Stimulated activated CD8-positive, alpha-beta memory T cell treated with anti-CD3 and anti-CD28 coated beads, Interleukin-12 subunit alpha, Interleukin-12 subunit beta, amount 100 ng/mL, for 24 hours (primary cell): ENCODE data around the gene HNF4A.

Source experiments
- DNase-seq: peaks from one replicate; pipeline ENCODE4 v3.0.0-alpha.2; 2020; ENCODE audit errors: extremely low read depth

The HNF4A gene

DNA sequence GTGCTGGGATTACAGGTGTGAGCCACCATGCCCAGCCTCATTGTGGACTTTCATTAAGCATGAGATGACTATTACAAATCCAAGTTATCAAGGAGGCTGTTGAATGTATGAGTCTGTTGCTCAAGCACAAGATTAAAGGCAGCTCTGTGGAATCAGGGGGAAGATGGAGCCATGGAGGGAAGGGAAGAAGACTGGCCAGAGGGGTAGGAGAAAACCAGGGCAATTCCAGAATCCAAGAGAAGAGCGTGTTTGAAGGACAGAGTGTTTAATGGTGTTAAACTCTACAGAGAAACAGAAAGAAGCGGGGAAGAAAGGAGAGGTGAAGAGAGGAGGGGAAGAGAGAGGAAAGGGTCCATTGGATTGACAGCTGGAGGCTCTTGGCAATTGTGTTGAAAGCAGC, 70.4 kb downstream of the HNF4A start:
- no peak for DNase-seq

DNA sequence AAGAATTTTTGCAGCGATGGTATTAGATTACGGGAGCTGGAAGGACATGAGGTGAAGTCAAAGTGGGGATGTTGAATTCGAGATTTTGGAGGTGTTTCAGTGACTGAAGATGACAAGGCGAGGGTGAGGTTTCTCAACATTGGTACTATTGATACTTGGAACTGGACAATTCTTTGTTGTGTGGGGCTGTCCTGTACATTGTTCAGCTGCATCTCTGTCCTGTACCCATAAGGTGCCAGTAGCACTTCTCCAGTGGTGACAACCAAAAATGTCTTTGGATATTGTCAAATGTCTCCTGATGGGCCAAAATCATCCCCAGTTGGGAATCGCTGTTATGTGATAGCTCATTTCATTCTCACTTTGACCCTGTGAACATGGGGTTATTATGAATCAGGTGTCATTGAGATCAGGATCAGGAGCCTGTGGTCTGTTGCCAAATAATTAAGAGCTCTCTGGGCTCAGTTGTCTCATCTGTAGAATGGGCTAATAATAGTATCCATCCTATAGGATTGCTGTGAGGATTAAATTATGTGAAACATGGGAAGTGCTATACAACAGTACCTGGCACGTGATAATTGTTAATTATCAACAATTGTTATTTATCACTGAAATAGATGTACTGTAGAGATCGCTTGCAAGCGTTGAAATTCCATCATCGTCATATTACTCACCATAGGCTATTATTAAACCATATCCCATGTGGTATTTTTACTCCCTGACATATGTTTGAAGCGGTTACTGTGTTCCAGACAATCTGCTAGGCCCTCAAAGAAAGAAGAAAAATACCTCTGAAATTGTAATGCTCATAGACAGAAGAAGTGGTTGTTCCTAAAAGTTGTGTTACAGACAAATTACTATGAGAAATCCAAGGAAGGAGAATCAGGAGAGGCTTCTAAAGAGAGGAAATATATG, 71.6 kb downstream of the HNF4A start:
- no peak for DNase-seq

DNA sequence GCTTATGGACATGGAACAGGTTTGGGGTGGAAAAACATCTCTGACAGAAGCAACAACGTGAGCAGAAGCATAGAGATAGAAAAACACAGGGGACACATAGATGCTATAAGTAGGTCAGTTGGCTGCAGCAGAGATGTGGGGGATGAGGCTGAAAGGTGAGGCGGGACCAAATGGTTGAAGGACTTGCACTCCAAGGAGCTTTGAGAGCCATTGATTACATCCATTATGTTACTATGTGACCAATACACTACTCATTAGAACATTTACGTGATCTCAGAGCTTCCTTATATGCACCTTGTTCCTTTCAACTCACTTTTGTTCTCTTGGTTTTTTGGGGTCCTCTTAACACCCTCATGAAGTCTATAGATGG, 72.3 kb downstream of the HNF4A start:
- DNase-seq: no peak

DNA sequence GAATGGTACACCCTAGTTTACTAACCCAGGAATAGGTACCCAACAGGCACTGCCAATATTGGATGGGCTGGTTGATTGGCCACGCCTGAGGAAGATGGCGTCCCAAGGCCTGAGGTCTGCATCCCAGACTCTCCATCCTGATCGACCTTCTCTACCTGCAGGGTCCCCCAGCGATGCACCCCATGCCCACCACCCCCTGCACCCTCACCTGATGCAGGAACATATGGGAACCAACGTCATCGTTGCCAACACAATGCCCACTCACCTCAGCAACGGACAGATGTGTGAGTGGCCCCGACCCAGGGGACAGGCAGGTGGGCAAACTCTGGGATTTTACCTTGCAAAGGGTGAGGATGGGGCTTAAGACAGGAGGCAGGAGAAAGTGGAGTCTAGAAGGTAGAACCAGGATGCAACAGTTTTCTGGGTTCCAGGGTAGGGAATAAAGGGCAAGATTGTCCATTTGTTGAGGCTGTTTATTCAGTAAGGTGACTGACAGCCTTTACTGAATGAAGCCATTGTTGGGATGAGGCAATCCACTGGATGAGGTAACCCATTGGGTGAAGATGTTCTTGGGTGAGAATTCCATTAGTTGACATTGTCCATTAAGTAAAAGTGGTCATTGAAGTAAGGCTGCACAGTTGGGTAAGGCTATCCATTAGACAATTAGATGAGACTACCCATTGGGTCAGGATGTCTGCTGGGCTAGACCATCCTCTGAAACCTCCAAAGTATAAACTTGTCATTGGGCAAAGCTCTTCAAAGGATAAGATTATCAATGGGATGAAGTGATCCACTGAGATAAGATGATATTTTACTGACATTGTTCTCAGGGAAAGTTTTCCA, 72.9 kb downstream of the HNF4A start:
- no peak for DNase-seq

DNA sequence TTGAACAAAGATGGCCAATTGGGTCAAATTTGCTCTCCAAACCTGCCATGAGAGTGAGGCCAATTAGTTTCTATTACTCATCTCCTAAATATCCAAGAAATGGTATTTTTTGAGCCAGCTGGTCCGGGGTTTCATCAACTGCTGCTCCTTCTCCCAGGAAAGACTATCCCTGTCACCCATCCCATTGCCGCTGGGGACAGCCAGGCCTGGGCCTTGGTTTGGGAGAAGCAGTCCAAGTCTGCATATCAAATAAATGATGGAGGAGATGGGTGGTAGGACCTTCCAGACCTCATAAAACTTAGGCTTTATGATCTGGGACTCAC, 73.5 kb downstream of the HNF4A start:
- DNase-seq: no peak

DNA sequence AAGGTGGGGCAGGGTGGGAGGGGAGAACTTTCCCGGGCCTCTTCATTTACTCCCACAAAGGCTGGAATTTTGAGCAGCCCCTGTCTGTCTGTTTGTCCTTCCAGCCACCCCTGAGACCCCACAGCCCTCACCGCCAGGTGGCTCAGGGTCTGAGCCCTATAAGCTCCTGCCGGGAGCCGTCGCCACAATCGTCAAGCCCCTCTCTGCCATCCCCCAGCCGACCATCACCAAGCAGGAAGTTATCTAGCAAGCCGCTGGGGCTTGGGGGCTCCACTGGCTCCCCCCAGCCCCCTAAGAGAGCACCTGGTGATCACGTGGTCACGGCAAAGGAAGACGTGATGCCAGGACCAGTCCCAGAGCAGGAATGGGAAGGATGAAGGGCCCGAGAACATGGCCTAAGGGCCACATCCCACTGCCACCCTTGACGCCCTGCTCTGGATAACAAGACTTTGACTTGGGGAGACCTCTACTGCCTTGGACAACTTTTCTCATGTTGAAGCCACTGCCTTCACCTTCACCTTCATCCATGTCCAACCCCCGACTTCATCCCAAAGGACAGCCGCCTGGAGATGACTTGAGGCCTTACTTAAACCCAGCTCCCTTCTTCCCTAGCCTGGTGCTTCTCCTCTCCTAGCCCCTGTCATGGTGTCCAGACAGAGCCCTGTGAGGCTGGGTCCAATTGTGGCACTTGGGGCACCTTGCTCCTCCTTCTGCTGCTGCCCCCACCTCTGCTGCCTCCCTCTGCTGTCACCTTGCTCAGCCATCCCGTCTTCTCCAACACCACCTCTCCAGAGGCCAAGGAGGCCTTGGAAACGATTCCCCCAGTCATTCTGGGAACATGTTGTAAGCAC, 74.1 kb downstream of the HNF4A start:
- no peak for DNase-seq

DNA sequence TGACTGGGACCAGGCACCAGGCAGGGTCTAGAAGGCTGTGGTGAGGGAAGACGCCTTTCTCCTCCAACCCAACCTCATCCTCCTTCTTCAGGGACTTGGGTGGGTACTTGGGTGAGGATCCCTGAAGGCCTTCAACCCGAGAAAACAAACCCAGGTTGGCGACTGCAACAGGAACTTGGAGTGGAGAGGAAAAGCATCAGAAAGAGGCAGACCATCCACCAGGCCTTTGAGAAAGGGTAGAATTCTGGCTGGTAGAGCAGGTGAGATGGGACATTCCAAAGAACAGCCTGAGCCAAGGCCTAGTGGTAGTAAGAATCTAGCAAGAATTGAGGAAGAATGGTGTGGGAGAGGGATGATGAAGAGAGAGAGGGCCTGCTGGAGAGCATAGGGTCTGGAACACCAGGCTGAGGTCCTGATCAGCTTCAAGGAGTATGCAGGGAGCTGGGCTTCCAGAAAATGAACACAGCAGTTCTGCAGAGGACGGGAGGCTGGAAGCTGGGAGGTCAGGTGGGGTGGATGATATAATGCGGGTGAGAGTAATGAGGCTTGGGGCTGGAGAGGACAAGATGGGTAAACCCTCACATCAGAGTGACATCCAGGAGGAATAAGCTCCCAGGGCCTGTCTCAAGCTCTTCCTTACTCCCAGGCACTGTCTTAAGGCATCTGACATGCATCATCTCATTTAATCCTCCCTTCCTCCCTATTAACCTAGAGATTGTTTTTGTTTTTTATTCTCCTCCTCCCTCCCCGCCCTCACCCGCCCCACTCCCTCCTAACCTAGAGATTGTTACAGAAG, 75.0 kb downstream of the HNF4A start:
- DNase-seq: no peak

DNA sequence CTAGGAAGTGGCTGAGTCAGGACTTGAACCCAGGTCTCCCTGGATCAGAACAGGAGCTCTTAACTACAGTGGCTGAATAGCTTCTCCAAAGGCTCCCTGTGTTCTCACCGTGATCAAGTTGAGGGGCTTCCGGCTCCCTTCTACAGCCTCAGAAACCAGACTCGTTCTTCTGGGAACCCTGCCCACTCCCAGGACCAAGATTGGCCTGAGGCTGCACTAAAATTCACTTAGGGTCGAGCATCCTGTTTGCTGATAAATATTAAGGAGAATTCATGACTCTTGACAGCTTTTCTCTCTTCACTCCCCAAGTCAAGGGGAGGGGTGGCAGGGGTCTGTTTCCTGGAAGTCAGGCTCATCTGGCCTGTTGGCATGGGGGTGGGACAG, 75.6 kb downstream of the HNF4A start:
- no peak for DNase-seq

DNA sequence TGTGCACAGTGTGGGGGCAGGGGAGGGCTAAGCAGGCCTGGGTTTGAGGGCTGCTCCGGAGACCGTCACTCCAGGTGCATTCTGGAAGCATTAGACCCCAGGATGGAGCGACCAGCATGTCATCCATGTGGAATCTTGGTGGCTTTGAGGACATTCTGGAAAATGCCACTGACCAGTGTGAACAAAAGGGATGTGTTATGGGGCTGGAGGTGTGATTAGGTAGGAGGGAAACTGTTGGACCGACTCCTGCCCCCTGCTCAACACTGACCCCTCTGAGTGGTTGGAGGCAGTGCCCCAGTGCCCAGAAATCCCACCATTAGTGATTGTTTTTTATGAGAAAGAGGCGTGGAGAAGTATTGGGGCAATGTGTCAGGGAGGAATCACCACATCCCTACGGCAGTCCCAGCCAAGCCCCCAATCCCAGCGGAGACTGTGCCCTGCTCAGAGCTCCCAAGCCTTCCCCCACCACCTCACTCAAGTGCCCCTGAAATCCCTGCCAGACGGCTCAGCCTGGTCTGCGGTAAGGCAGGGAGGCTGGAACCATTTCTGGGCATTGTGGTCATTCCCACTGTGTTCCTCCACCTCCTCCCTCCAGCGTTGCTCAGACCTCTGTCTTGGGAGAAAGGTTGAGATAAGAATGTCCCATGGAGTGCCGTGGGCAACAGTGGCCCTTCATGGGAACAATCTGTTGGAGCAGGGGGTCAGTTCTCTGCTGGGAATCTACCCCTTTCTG, 76.2 kb downstream of the HNF4A start:
- no peak for DNase-seq

DNA sequence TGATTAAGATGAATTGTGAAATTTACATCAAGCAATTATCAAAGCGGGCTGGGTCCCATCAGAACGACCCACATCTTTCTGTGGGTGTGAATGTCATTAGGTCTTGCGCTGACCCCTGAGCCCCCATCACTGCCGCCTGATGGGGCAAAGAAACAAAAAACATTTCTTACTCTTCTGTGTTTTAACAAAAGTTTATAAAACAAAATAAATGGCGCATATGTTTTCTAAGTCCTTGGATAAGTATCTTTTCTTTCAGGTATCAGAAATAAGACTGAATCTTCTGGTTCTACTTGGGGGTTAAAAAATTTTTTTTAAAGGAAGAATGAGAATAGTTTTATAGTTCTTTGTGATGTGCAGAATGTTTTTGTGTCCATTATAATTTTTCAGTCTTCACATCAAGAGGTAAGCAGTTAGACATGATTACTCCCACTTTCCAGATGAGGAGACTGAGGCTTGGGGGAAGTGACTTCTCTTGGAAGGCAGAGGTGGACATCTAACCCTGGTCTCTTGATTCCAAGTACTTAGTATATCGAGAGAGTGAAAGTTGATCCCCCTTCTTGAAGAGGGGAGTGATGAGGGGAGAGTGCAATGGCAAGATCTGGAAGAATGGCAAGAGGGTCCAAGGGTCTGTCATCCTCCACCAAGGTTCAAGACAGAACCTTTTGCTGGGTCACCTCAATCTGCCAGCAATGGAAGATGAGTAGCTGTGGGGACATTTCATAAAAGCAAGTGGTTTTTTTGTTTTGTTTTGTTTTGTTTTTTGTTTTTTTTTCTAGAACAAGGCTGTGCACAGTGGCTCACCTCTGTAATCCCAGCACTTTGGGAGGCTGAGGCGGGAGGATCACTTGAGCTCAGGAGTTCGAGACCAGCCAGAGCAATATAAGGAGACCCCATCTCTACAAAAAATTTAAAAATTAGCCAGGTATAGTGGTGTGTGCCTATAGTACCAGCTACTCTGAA, 77.4 kb downstream of the HNF4A start:
- DNase-seq: no peak

DNA sequence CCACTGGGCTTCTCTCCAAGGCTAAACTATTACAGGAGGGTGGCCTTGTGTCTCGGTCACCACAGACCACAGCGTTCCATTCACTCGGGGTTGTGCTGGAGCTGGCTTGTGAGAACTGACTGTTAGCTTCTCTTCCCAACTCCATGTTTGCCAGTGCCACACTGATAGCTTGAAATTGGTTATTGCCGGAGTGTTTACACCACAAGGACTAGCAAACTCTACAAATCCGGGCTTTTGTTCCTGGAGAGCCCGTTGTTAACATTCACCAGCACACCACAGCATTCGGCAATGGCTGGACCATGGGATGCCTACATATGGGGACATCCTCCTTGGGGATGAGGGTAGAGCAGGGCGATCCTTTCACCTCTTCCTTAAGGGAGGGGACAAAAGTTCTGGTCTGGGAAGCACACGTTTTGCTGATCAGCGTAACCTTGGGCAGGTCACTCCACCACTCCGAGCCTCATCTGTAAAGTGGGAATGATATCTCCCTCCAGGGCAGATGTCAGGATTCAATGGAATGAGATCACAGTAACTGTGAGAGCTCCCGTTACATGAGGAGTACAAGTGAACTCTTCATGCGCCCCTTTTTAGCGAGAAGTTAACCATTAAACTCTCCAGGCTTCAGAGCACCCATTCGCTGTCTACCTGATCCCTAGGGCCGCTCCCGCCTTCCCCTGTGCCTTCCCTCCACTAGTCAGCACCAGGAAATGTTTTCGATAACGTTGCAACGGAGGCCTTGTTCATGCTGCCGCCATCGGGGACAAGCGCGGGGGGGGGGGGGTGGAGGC, 78.4 kb downstream of the HNF4A start:
- DNase-seq: no peak

DNA sequence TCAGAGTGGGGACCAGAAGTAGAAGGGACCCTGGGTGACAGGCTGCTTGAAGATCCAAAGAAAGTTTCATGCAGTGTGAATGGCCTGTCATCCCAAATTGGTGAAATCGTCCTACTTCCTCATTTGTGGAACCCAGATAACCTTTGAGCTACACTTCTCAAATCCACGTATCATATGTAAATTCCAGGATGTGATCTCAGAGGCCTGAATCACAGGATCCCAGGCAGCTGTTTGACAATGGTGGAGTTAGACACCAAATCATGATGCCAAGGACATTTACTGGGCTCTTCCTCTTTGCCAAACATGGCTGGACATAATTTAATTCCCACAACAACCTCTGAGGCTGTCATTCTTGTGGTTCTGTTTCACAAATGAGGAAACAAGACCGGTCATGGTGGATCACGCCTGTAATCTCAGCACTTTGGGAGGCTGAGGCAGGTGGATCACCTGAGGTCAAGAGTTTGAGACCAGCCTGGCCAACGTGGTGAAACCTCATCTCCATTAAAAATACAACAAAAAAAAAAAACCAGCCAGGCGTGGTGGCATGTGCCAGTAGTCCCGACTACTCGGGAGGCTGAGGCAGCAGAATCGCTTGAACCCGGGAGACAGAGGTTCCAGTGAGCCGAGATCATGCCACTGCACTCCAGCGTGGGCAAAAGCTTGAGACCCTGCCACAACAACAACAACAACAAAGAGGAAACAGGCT, 80.3 kb downstream of the HNF4A start:
- no peak for DNase-seq

DNA sequence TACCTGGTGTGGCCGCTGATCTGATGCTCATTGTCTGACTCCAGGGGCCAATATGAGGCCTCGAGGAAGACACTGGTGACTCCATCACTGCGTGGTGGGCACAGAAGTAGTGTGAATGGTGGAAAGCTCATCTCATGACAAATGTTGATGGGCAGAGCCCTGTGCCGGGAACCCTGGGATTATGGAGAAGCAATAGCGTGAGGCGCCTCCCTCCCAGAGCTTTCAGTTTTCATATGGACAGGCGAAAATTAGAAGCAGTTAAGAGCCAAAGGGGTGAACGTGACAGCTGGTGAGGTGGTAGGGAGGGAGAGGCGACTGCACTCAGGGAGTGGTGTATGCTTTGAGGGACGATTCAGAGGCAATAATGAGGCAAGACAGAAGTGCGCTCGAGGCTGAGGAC, 80.9 kb downstream of the HNF4A start:
- no peak for DNase-seq

DNA sequence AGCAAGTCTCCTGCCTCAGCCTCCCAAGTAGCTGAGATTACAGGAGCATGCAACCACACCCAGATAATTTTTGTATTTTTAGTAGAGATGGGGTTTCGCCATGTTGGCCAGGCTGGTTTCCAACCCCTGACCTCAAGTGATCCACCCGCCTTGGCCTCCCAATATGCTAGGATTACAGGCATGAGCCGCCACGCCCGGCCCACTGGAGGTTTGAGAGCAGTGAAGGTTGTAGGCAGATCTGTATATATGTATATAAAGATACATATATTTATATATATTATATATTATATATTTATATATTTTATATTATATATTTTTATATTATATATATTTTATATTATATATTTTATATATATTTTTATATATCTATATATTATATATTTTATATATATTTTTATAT, 82.0 kb downstream of the HNF4A start:
- DNase-seq: no peak

DNA sequence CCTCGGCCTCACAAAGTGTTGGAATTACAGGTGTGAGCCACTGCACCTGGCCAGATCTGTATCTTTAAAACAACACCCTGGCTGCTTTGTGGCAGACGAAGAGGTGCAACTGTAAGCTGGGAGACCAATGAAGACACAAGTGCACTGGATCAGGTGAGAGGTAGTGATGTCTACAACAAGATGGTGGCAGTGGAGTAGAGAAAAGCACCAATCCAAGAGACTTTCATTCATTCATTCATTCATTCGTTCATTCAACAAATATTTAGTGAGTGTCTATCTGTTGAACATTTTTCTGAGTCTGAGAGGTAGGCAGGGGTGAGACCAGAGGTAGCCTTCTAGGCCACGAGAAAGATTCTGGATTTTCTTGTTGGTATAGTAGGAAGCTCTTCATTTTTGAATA, 83.3 kb downstream of the HNF4A start:
- DNase-seq: no peak

DNA sequence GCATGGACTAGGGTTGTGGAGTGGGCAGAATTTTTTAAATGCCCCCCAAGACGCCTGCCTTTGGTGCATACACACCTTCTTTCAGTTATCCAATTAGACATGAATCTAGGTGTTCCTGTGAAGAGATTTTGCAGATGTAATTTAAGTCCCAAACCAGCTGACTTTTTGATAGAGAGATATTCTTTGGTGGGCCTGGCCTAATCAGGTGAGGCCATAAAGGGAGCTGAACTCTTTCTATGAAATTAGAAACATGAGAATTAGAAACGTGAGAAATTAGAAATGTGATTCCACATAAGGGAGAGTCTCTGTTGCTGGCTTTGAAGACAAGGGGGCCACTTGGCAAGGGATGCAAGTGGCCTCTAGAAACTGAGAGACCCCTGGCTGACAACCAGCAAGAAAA, 83.8 kb downstream of the HNF4A start:
- DNase-seq: no peak

DNA sequence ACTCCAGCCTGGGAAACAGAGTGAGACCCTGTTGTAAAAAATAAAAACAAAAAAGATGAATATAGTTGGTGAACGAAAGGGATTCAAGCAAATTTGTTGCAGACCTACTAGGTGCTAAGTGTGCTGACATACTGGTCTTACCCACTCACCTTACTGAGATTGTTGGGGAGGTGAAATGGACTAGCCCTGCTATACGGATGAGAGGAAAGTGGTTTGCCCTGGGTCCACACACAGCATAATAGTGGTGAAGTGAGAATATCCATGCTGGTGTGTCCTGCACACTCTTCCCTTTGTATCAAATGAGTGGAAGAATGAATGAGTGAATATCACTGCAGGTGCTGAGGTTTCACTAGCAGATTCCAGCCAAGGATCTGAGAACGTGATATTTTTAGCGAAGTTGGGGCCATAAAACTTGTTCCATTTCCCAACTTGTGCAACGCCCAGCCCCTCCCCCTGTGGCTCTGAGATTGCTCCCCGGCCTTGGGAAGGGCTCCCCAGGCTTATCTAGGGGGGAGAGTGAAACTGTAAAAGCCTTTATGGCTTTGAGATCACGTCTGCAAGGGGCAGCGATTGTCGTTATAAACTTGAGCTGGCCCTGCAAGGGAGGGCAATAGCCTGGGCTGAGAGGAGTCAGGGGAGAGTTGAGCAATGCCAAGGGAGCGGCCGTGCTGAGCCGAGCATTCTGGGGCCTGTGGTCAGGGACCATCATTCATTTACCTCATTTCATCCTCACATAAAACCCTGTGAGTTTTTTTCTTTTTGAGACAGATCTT, 87.0 kb downstream of the HNF4A start:
- DNase-seq: no peak
